Breast epithelium (tissue), 3 donors: ENCODE data around the gene DLG1.

Source experiments
- POLR2A ChIP-seq: fragments of 450-650 bp; IDR thresholded peaks from one replicate; pipeline ENCODE4 v1.6.1; 2016; ENCODE audit warnings: antibody characterized with exemption, mild to moderate bottlenecking, moderate library complexity
- TF ChIP-seq, protein P1 (sequence below), 3 donors: fragments of 450-650 bp; IDR thresholded peaks; one replicate each; pipeline ENCODE4 v1.5.1; 2016 to 2017; ENCODE audit warnings: antibody characterized with exemption in 3 of 3, mild to moderate bottlenecking in 3 of 3, moderate library complexity in 3 of 3

DNA sequence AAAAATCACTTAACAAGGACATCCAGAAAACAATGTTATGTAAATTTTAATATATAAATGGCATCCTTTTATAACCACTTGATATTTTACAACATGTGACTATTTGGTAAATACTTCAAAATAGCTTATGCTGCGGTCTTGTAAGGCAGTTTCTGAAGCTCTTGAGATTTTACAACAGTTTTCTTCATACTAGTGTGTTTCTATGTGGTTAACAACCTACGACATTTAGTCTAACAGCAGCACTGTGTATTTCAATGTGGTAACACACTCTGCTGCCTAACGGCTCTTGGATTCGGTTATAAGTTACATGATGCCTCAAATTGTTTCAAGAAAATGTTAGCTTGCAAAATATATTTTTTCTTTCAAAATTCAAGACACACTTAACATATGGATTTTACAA is 255.9 kb downstream of the DLG1 start:
- TF ChIP-seq POLR2A, result no peak
- TF ChIP-seq, protein P1, sequence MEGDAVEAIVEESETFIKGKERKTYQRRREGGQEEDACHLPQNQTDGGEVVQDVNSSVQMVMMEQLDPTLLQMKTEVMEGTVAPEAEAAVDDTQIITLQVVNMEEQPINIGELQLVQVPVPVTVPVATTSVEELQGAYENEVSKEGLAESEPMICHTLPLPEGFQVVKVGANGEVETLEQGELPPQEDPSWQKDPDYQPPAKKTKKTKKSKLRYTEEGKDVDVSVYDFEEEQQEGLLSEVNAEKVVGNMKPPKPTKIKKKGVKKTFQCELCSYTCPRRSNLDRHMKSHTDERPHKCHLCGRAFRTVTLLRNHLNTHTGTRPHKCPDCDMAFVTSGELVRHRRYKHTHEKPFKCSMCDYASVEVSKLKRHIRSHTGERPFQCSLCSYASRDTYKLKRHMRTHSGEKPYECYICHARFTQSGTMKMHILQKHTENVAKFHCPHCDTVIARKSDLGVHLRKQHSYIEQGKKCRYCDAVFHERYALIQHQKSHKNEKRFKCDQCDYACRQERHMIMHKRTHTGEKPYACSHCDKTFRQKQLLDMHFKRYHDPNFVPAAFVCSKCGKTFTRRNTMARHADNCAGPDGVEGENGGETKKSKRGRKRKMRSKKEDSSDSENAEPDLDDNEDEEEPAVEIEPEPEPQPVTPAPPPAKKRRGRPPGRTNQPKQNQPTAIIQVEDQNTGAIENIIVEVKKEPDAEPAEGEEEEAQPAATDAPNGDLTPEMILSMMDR (IDR thresholded peaks at IDR 0.05), result no peak
